H9 (cell line): ENCODE results near the gene ATG101. TPM values are rescaled to one million over a fixed set of nuclear protein-coding genes. Genes with fewer than 3 reads are reported as not detected.

Experiments used
- DNase-seq: peaks from one replicate; pipeline ENCODE4 v3.0.0-alpha.2; 2017
- H2AFZ ChIP-seq: one replicate; pipeline ENCODE4 v1.6.1; 2013; ENCODE audit warnings: mild to moderate bottlenecking, low read length, control low read depth, moderate library complexity
- H2AK5ac ChIP-seq: 2 replicates; pipeline ENCODE4 v1.6.1; 2013; ENCODE audit warnings: low read length, control low read depth, mixed read lengths; ENCODE audit not compliant: insufficient read length
- H2BK120ac ChIP-seq: one replicate; pipeline ENCODE4 v1.6.1; 2013; ENCODE audit warnings: low read depth, mild to moderate bottlenecking, low read length, control low read depth, inconsistent platforms; ENCODE audit not compliant: poor library complexity, severe bottlenecking
- H2BK12ac ChIP-seq: 2 replicates; pipeline ENCODE4 v1.6.1; 2013; ENCODE audit warnings: low read length, control low read depth, mixed read lengths, low read depth; ENCODE audit not compliant: insufficient read length
- H2BK15ac ChIP-seq: 2 replicates; pipeline ENCODE4 v1.6.1; 2013; ENCODE audit warnings: low read depth, low read length, control low read depth
- H2BK20ac ChIP-seq: one replicate; pipeline ENCODE4 v1.6.1; 2013; ENCODE audit warnings: low read depth, mild to moderate bottlenecking, low read length, control low read depth, inconsistent platforms; ENCODE audit not compliant: poor library complexity, severe bottlenecking
- H2BK5ac ChIP-seq: 2 replicates; pipeline ENCODE4 v1.6.1; 2013; ENCODE audit warnings: low read length, control low read depth, mixed read lengths; ENCODE audit not compliant: insufficient read length
- H3K14ac ChIP-seq: 2 replicates; pipeline ENCODE4 v1.6.1; 2013; ENCODE audit warnings: low read length, control low read depth; ENCODE audit not compliant: insufficient read depth
- H3K18ac ChIP-seq: 2 replicates; pipeline ENCODE4 v1.6.1; 2013; ENCODE audit warnings: low read depth, mild to moderate bottlenecking, mixed read lengths, low read length, control low read depth; ENCODE audit not compliant: insufficient read length
- H3K23ac ChIP-seq: 2 replicates; pipeline ENCODE4 v1.6.1; 2013; ENCODE audit warnings: low read length, control low read depth, mixed read lengths, low read depth; ENCODE audit not compliant: insufficient read length
- H3K23me2 ChIP-seq: 2 replicates; pipeline ENCODE4 v1.6.1; 2013; ENCODE audit warnings: low read depth, mild to moderate bottlenecking, mixed read lengths, low read length, control low read depth; ENCODE audit not compliant: insufficient read length, poor library complexity, severe bottlenecking
- H3K27ac ChIP-seq: 2 replicates; pipeline ENCODE4 v1.5.1; 2013; ENCODE audit warnings: low read length, control low read depth, mixed read lengths, low read depth; ENCODE audit not compliant: insufficient read length
- H3K27me3 ChIP-seq: 2 replicates; pipeline ENCODE4 v1.6.1; 2013; ENCODE audit warnings: low read length, control low read depth, inconsistent platforms; ENCODE audit not compliant: insufficient read depth
- H3K4ac ChIP-seq: 2 replicates; pipeline ENCODE4 v1.6.1; 2013; ENCODE audit warnings: low read depth, mild to moderate bottlenecking, control low read depth, inconsistent platforms, low read length, moderate library complexity
- H3K4me1 ChIP-seq: 2 replicates; pipeline ENCODE4 v1.6.1; 2013; ENCODE audit warnings: low read length, control low read depth, inconsistent platforms; ENCODE audit not compliant: insufficient read depth
- H3K4me2 ChIP-seq: 2 replicates; pipeline ENCODE4 v1.6.1; 2013; ENCODE audit warnings: low read length, control low read depth, mixed read lengths; ENCODE audit not compliant: insufficient read length, insufficient read depth
- H3K56ac ChIP-seq: 2 replicates; pipeline ENCODE4 v1.6.1; 2013; ENCODE audit warnings: low read depth, mild to moderate bottlenecking, mixed read lengths, low read length, control low read depth; ENCODE audit not compliant: insufficient read length
- H3K79me1 ChIP-seq: 2 replicates; pipeline ENCODE4 v1.6.1; 2013; ENCODE audit warnings: low read depth, mild to moderate bottlenecking, moderate library complexity, low read length, control low read depth, inconsistent platforms; ENCODE audit not compliant: insufficient read depth, poor library complexity, severe bottlenecking
- H3K79me2 ChIP-seq: 2 replicates; pipeline ENCODE4 v1.6.1; 2013; ENCODE audit warnings: low read length, control low read depth, inconsistent platforms; ENCODE audit not compliant: insufficient read depth
- H3K9ac ChIP-seq: 2 replicates; pipeline ENCODE4 v1.6.1; 2013; ENCODE audit warnings: low read length, control low read depth, mixed read lengths; ENCODE audit not compliant: insufficient read length; ENCODE audit errors: extremely low read depth
- H3K9me3 ChIP-seq: one replicate; pipeline ENCODE4 v1.6.1; 2013; ENCODE audit warnings: low read depth, low read length, inconsistent platforms; ENCODE audit not compliant: control insufficient read depth
- H3T11ph ChIP-seq: one replicate; pipeline ENCODE4 v1.6.1; 2013; ENCODE audit warnings: mild to moderate bottlenecking, low read length, control low read depth, inconsistent platforms
- H4K20me1 ChIP-seq: one replicate; pipeline ENCODE4 v1.6.1; 2013; ENCODE audit not compliant: control insufficient read depth, insufficient read length, insufficient read depth
- H4K5ac ChIP-seq: 2 replicates; pipeline ENCODE4 v1.6.1; 2013; ENCODE audit warnings: low read depth, mild to moderate bottlenecking, mixed read lengths, low read length, control low read depth; ENCODE audit not compliant: insufficient read length
- H4K8ac ChIP-seq: replicated peaks from 2 replicates; pipeline ENCODE4 v1.6.1; 2013; ENCODE audit warnings: low read length, control low read depth, mixed read lengths, low read depth; ENCODE audit not compliant: insufficient read length
- H4K91ac ChIP-seq: 2 replicates; pipeline ENCODE4 v1.6.1; 2013; ENCODE audit warnings: low read depth, mild to moderate bottlenecking, moderate library complexity, mixed read lengths, low read length, control low read depth; ENCODE audit not compliant: insufficient read length
- H3K27ac Mint-ChIP-seq, 3 experiments: 2 replicates in 2 of 3; 3 replicates in 1 of 3; pipeline ENCODE4 v1.8.0; 2020 to 2021; ENCODE audit warnings: mixed read lengths in 3 of 3, mild to moderate bottlenecking in 1 of 3, moderate library complexity in 1 of 3
- H3K27me3 Mint-ChIP-seq: 2 replicates; pipeline ENCODE4 v1.8.0; 2021; ENCODE audit warnings: low read depth, mild to moderate bottlenecking, moderate library complexity, mixed read lengths
- H3K36me3 Mint-ChIP-seq, 3 experiments: 2 replicates in 2 of 3; 3 replicates in 1 of 3; pipeline ENCODE4 v1.8.0; 2020 to 2021; ENCODE audit warnings: low read depth in 3 of 3, mixed read lengths in 3 of 3; ENCODE audit not compliant: insufficient read depth in 1 of 3
- H3K4me1 Mint-ChIP-seq, 2 experiments: 2 replicates each; pipeline ENCODE4 v1.8.0; 2020; ENCODE audit warnings: mixed read lengths in 2 of 2
- H3K4me3 Mint-ChIP-seq, 2 experiments: 2 replicates in 1 of 2; 3 replicates in 1 of 2; pipeline ENCODE4 v1.8.0; 2020 to 2021; ENCODE audit warnings: mild to moderate bottlenecking in 2 of 2, mixed read lengths in 2 of 2, moderate library complexity in 1 of 2
- H3K9me3 Mint-ChIP-seq, 2 experiments: 2 replicates in 1 of 2; 3 replicates in 1 of 2; pipeline ENCODE4 v1.8.0; 2020; ENCODE audit warnings: mild to moderate bottlenecking in 2 of 2, mixed read lengths in 2 of 2, moderate library complexity in 1 of 2
- CTCF ChIP-seq: fragments of 200-600 bp; sonication (generic); conservative IDR thresholded peaks from 3 replicates; pipeline ENCODE4 v1.8.0; 2021; ENCODE audit warnings: antibody characterized with exemption, mild to moderate bottlenecking
- WGBS: extraction: QIAGEN DNeasy Blood & Tissue Kit; methylation state at CpG from one replicate; pipeline ENCODE4 v1.1.7; 2013; ENCODE audit warnings: missing lambda C conversion rate, low lambda C conversion rate, mixed read lengths; ENCODE audit not compliant: insufficient read length; ENCODE audit errors: extremely low coverage; 5-methylcytosine and 5-hydroxymethylcytosine counted together
- total RNA-seq: library from RNA; stranded (reverse); gene quantifications from 2 replicates; pipeline ENCODE4 v1.2.1, GENCODE V29; 2021

Gene ATG101
- total RNA-seq, 1 experiment from 2014 or later = 58.3 TPM

- H3K27ac ChIP-seq = no peak overlapping the region
- H3K27ac Mint-ChIP-seq = no peak overlapping the region
Observed at GRCh38 chr12:52062167-52063081, 7.4 kb upstream of the ATG101 start.

More at GRCh38 chr12:52062167-52063081, 7.4 kb upstream of the ATG101 start:
- no peak overlapping the region for H3K4me2 ChIP-seq
- no peaks in the 10 kb centered on the region for H3K27me3 ChIP-seq
- H4K8ac ChIP-seq = no peak overlapping the region
- no peaks in the 10 kb centered on the region for H3K9me3 Mint-ChIP-seq
- no peaks in the 10 kb centered on the region for H3K23me2 ChIP-seq
- no peak overlapping the region for H3K56ac ChIP-seq
- no peak overlapping the region for H4K5ac ChIP-seq
- H3T11ph ChIP-seq = no peak overlapping the region
- H2BK120ac ChIP-seq = no peak overlapping the region
- H4K91ac ChIP-seq = no peak overlapping the region
- no peak overlapping the region for H2BK12ac ChIP-seq
- H2BK15ac ChIP-seq = no peak overlapping the region
- peaks cover 0 to 18% (median 10%) of the 10 kb centered on the region in 3 experiments; a peak in 4 of 7 replicates for H3K36me3 Mint-ChIP-seq
- WGBS = no CpG with 5 or more reads among the region's 6 CpGs
- TF ChIP-seq CTCF = no peak
- H3K27me3 Mint-ChIP-seq = peaks cover 32% of the 10 kb centered on the region
- H3K14ac ChIP-seq = no peak overlapping the region
- no peak overlapping the region for H3K9ac ChIP-seq
- DNase-seq = no peak
- H3K4me3 Mint-ChIP-seq = no peak overlapping the region
- no peak overlapping the region for H2AK5ac ChIP-seq
- no peak overlapping the region for H2BK5ac ChIP-seq
- H2AFZ ChIP-seq = no peak overlapping the region
- peak overlapping the region; percentile 24 for H3K18ac ChIP-seq
- H3K9me3 ChIP-seq = no peaks in the 10 kb centered on the region
- H3K79me2 ChIP-seq = no peaks in the 10 kb centered on the region
- H3K4me1 ChIP-seq = no peaks in the 10 kb centered on the region
- no peak overlapping the region for H2BK20ac ChIP-seq
- no peaks in the 10 kb centered on the region for H4K20me1 ChIP-seq
- H3K4me1 Mint-ChIP-seq = peaks cover 0 to 4% of the 10 kb centered on the region in 2 experiments; a peak in 1 of 4 replicates
- H3K79me1 ChIP-seq = no peaks in the 10 kb centered on the region
- no peak overlapping the region for H3K23ac ChIP-seq
- H3K4ac ChIP-seq = no peak overlapping the region
